UCSD-AML1 (cell line): ENCODE data around the gene CD82.

Experiments
- DNase-seq: peaks from one replicate; lab custom pipeline; 2025; ENCODE audit not compliant: unreplicated experiment; lab: John Stamatoyannopoulos, UW

CD82 gene, protein sequence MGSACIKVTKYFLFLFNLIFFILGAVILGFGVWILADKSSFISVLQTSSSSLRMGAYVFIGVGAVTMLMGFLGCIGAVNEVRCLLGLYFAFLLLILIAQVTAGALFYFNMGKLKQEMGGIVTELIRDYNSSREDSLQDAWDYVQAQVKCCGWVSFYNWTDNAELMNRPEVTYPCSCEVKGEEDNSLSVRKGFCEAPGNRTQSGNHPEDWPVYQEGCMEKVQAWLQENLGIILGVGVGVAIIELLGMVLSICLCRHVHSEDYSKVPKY

GRCh38 chr11:44565211-44565952, at the start of gene CD82:
Gene CD82 (plus strand): TSS chr11:44565663. CDS start chr11:44594663, 29,000 bp downstream.
- DNase-seq, result peak; percentile 100

DNA sequence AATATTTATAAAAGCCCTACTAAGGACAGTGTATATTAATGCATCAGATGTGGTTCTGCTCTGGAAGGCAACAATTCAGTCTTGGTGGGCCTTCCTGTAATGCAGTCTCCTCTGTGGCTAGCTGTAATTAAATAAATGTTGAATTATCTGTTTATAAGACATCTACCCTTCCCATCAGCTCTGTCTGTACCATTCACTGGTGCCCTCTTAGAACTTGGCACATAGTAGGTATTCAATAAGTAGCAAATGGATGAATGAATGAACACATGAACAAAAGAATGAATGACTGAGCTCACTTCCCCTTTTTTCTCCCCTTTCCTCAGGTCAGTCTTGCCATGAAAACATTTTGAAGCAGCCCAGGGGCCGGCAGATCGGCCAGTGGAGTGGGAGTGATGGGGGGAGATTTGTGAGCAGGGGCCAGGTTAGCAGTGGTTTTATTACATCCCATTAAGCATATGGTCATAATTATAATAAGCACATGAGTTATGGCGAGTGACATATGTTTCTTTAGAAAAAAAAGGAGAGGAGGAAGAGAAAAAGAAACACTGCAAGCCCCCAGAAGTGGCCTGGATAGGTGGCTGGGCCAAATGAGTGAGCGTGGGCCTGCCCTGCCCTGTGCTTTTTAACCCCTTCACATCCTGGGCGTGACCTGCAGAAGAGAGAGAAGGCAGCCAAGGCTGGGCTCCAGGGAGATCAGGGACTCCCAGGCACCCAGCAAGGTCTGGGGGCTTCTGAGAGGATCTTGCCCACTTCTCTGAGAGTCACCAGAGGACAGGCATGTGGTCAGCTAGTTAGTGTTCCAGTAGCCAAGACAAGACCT, 48.6 kb upstream of the CD82 start:
- no peak for DNase-seq

DNA sequence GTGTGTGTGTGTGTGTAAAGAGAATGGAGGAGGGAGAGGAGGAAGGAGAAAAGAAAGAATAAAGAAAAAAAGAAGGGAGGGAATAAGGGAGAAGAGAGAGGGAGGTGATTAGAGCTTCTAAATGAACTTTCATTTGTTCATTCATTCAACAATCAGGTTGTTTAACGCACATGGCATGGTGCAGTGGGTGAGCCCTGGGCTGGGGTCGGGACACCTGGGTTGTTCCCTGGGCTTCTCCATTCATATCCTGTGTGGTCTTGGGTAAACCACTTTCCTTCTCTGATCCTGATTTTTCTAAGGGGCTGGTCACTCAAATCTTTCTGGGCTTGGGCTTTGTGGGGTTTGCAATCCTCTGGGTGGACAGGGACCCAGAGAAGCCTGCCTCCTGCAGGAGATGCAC, 47.9 kb upstream of the CD82 start:
- DNase-seq, result no peak

DNA sequence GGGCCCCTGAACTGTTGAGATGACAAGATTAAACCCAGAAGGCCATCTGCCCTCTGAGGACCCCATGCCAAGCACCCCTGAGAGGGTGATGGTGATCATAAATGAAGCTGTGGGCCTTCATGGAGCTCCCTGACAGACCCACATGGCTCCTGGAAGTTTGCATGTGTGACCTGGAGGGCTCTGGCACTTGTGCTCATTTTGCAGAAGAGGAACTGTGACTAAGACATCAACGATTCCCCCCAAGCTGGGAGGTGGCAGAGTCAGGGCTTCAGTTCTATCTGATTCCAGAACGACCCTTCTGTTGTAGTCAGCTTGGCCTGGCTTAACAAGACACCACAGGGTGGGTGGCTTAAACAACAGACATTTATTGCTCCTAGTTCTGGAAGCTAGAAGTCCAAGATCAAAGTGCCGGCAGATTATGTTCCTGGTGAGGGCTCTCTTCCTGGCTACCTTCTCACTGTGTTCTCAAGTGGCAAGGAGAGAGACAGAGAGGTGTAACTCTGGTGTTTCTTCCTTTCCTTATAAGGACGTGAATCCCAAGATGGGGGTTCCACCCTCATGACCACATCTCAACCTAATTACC, 46.4 kb upstream of the CD82 start:
- DNase-seq, result no peak

DNA sequence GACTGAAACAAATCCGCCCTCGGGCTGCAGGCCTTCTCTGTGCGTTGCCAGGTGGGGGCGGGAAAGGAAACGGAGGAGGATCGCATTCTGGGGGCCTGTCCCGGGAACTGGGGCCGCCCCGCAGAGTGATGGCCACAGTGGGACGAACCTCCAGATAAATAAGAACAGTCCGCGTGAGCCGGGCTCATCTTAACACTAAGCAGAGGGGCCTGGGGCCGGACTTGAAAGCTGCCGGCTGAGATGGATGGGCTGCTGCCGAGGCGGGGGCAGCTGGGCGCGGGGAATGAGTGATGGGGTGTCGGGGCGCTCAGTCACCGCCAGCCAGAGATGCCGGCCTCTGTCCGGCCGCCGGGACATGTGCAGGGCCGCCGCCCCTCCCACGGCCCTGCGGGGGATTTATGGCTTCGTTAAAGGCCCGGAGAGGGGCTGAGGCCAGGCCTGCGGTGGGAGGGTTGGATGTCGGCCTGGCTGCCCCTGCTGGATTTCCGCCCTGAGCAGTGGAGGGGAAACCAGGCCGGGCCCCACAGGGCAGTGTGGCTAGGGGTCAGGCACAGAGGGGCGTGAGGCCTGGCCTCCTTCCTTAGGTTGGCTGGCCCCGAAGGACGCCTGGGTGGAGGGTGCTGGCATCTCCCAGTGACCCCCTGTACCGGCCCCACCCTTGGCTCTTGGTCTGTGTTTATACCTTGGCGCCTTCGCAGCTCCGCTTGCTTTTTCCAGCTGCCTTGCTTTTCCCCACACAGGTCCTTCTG, 45.3 kb upstream of the CD82 start:
- DNase-seq, result no peak

GRCh38 chr11:44521148-44521547, 44.3 kb upstream of the CD82 start:
- DNase-seq, result no peak

- no peak for DNase-seq
These were observed 43.2 kb upstream of the CD82 start for GRCh38 chr11:44522294-44522693.

GRCh38 chr11:44524346-44524745, 41.1 kb upstream of the CD82 start:
- no peak for DNase-seq

DNA sequence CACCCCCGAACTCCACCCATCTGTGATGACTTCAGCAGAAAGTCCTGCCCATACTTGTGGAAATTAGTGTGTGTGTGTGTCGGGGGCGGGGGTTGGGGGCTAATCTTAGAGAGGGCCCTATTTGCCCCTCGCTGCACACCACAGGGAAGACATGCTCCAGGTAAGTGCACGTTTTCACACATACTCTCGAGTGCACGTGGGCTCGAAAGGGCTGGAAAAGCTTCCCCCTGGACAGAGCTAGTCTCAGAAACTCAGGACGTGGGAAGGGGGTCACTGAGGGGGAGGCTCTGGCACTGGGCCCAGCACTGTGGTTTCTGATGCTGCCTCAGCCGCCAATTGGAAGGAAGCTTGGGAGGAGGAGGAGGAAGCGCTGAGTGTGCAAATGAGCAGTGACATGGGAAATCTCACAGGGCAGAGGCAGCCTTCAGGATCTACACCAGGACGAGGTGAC, 40.7 kb upstream of the CD82 start:
- DNase-seq, result peak; percentile 50

DNA sequence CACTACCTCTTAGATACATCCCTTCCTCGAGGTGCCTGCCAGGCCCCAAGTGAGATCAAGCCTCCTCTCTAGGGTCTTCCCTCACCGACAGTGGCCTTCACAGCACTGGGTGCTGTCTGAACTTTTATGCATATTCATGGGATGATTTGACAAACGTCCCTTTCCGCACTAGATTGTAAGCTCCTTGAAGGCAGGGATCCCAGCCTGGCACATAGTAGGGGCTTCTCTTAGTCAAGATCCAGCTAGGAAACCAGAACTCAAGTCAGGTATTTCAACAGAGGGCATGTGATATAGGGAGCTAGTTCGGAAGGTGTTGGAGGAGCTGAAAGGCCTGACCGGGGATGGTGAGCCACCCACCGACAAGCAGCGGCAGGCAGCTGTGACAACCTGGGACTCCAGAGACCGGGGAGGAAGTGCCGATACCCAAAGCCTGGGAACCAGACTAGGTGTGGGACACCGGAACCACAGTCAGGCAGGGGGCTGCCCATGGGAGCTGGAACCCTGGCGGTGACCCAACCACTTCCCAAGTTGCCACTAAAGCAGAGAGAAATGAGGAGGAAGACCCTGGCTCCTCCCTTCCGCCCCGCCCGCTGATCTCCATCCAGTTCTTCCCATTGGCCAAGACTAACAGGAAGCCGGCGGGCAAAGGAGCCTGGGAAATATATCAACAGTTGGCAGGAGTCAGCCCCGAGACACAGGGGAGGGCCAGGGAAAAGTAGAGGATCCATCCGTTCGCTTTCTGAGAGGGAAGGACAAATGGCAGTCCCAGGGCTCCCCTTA, 39.8 kb upstream of the CD82 start:
- DNase-seq, result no peak

DNA sequence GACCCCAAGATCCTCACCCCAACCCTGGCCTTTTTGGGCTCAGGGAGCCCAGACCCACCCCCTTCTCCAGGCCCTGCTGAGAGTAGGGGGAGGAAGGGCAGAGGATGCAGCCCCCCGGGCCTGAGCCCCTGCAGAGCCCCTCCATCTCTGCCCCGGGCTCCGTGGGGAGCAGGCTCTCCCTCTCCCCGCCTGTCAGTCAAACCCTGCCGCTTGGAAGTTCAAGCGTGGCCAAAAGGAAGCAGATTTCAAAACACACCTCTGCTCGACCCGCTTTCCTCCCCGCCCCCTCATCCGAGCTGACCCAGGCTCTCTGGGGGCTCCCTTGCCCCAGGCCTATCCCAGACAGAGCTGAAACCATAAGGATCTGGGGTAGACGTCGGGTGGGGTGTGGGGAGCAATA, 39.0 kb upstream of the CD82 start:
- no peak for DNase-seq

GRCh38 chr11:44527476-44527875, 38.0 kb upstream of the CD82 start:
- DNase-seq, result no peak

DNA sequence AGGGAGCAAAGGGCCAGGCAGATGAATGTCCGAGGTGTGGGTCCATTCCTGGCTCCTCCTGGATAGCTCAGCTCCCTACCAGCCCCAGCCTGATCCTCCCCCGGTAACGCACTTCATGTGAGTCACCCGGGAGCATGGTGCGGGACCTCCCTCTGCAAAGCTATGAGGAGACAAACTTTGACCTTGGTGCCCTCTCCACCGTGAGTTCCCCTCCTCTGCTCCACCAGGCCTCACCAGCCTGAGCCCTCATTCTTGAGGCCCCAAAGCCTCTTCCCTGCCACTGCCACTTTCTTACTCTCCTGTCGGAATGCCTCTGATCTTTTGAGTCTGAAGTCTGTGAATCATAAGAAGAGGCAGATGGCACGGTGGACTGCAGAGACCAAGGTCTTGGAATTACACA, 37.4 kb upstream of the CD82 start:
- DNase-seq, result no peak

GRCh38 chr11:44528581-44528980, 36.9 kb upstream of the CD82 start:
- no peak for DNase-seq

DNA sequence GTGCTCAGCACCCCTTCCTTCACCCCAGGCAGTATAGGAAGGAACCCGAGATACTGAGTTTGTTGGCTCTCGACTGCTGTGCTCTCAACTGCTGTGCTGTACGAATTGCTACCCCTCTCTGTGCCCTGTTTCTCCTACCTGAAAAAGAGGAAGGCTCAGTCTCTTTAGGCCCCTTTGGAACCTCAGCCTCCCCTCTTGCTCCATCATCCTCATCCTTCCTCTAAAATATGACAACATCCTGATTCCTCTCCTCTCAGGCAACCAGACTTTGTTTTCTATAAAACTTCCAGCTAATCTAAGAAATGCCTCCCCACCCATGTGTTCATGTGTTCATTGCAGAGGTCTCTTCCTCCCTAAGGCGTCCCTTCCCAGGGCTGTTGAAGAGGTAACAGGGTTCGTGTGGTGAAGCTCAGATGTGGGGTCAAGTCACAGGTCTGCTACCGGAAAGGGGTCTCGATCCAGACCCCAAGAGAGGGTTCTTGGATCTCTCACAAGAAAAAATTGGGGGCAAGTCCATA, 35.5 kb upstream of the CD82 start:
- no peak for DNase-seq

DNA sequence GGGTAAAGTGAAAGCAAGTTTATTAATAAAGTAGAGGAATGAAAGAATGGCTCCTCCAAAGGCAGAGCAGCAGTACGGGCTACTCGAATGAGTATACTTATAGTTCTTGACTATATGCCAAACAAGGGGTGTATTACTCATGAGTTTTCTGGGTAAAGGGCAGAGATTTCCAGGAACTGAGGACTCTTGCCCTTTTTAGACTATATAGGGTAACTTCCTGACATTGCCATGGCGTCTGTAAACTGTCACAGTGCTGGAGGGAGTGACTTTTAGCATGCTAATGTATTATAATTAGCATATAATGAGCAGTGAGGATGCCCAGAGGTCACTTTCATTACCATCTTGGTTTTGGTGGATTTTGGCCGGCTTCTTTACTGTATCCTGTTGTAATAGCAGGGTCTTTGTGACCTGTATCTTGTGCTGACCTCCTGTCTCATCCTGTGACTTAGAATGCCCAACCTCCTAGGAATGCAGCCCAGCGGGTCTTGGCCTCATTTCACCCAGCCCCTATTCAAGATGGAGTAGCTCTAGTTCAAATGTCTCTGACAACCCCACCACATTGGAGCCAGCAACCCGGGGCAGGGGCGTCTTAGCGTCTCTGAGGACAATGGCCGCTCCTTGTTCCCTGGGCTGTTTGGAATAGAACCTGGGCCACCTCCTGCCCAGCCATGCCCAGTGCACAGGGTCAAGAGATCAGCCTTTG, 34.9 kb upstream of the CD82 start:
- no peak for DNase-seq

- no peak for DNase-seq
These were observed 34.4 kb upstream of the CD82 start for GRCh38 chr11:44531116-44531504.

- no peak for DNase-seq
These were observed 33.8 kb upstream of the CD82 start for GRCh38 chr11:44531636-44532035.

- no peak for DNase-seq
These were observed 32.7 kb upstream of the CD82 start for GRCh38 chr11:44532809-44533208.
